Astrocyte of the spinal cord (primary cell): Measurements from ENCODE around the gene STK36.

Experiments used
- DNase-seq: peaks from one replicate; pipeline ENCODE4 v3.0.0; 2011; ENCODE audit warnings: low read depth, low spot score
- H3K4me3 ChIP-seq: 2 replicates; pipeline ENCODE4 v1.5.1; 2011; ENCODE audit warnings: low read depth, mild to moderate bottlenecking, low read length, moderate library complexity
- CTCF ChIP-seq: IDR thresholded peaks from 2 replicates; pipeline ENCODE4 v1.5.1; 2012; ENCODE audit warnings: low read depth, mild to moderate bottlenecking, low read length, inconsistent platforms
- in situ Hi-C: cut with HindIII; loops from 2 replicates; pipeline ENCODE4 v1.10.0; 2017; ENCODE audit warnings: low sequenced_read_pairs

Gene STK36

GRCh38 chr2:218671654-218672566 is at the start of gene STK36, which contains the start of gene RNF25:
Gene STK36 (plus strand): TSS chr2:218672086. CDS start chr2:218672830, 744 bp downstream.
Gene RNF25 (minus strand): TSS chr2:218672002. CDS start chr2:218671970, 32 bp downstream.
- H3K4me3 ChIP-seq: peak within 1 kb of the TSS; percentile 96

GRCh38 chr2:218622606-218623365 is 49.1 kb upstream of the STK36 start:
- H3K4me3 ChIP-seq: no peak overlapping the region
- DNase-seq: no peak
- TF ChIP-seq CTCF: no peak
- in situ Hi-C loops: no loop called here

More at GRCh38 chr2:218671654-218672566, at the start of gene STK36, which contains the start of gene RNF25:
- no peak for TF ChIP-seq CTCF
- peak; percentile 93 for DNase-seq
- in situ Hi-C loops: no loop called here

GRCh38 chr2:218623366-218623705 is 48.5 kb upstream of the STK36 start:
- no peak overlapping the region for H3K4me3 ChIP-seq
- DNase-seq: no peak
- in situ Hi-C loops: no loop called here
- TF ChIP-seq CTCF: no peak

- H3K4me3 ChIP-seq: no peak overlapping the region
- no peak for DNase-seq
- no peak for TF ChIP-seq CTCF
- in situ Hi-C loops: no loop called here
Measured at GRCh38 chr2:218626369-218626768, 45.5 kb upstream of the STK36 start.

- no peak overlapping the region for H3K4me3 ChIP-seq
- in situ Hi-C loops: no loop called here
- no peak for DNase-seq
- no peak for TF ChIP-seq CTCF
Measured at GRCh38 chr2:218627939-218628338, 43.9 kb upstream of the STK36 start.

- H3K4me3 ChIP-seq: no peak overlapping the region
- DNase-seq: peak; percentile 14
- in situ Hi-C loops: no loop called here
Measured at GRCh38 chr2:218631837-218632236, 40.0 kb upstream of the STK36 start.

More at GRCh38 chr2:218631837-218632236, 40.0 kb upstream of the STK36 start:
- no peak for TF ChIP-seq CTCF
